GM23338 (cell line): ENCODE measurements around the gene PROZ. TPM values are rescaled to one million over a fixed set of nuclear protein-coding genes. Genes with fewer than 3 reads are reported as not detected.

Experiments used
- CTCF ChIP-seq, 2 experiments: fragments of 200-600 bp in 1 of 2; sonication (generic) in 1 of 2; conservative IDR thresholded peaks; 2 replicates each; pipeline versions ENCODE4 v1.5.1 to v1.6.1; 2016 to 2017; ENCODE audit warnings: antibody characterized with exemption in 2 of 2, low read depth in 2 of 2, mild to moderate bottlenecking in 2 of 2, moderate library complexity in 1 of 2
- EZH2 ChIP-seq: fragments of 200-600 bp; sonication (generic); IDR thresholded peaks from one replicate; pipeline ENCODE4 v1.8.0; 2017; ENCODE audit warnings: antibody characterized with exemption, mild to moderate bottlenecking, low read depth; ENCODE audit not compliant: unreplicated experiment
- EZH2phosphoT487 ChIP-seq: fragments of 200-600 bp; sonication (generic); IDR thresholded peaks from one replicate; pipeline ENCODE4 v1.8.1; 2018; ENCODE audit warnings: antibody characterized with exemption; ENCODE audit not compliant: unreplicated experiment
- JUNB ChIP-seq: IDR thresholded peaks from one replicate; pipeline ENCODE4 v1.6.1; 2016; ENCODE audit warnings: antibody characterized with exemption; ENCODE audit not compliant: unreplicated experiment
- POLR2AphosphoS5 ChIP-seq: IDR thresholded peaks from 2 replicates; pipeline ENCODE4 v1.6.1; 2016; ENCODE audit warnings: antibody characterized with exemption, low read depth
- REST ChIP-seq: IDR thresholded peaks from one replicate; pipeline ENCODE4 v1.6.1; 2018; ENCODE audit warnings: antibody characterized with exemption; ENCODE audit not compliant: unreplicated experiment
- STAT1 ChIP-seq: IDR thresholded peaks from one replicate; pipeline ENCODE4 v1.6.1; 2016; ENCODE audit warnings: antibody characterized with exemption; ENCODE audit not compliant: unreplicated experiment
- ZNF114 ChIP-seq: fragments of 250-450 bp; sonication (Bioruptor Pico); IDR thresholded peaks from 2 replicates; pipeline ENCODE4 v1.5.0; 2020; ENCODE audit warnings: mild to moderate bottlenecking, moderate library complexity
- ZNF331 ChIP-seq: fragments of 250-450 bp; sonication (Bioruptor Pico); IDR thresholded peaks from 2 replicates; pipeline ENCODE4 v1.5.0; 2020; ENCODE audit warnings: low read depth, mild to moderate bottlenecking, moderate library complexity
- ZNF462 ChIP-seq: fragments of 250-450 bp; sonication (Bioruptor Pico); IDR thresholded peaks from 2 replicates; pipeline ENCODE4 v1.5.0; 2020; ENCODE audit warnings: mild to moderate bottlenecking, moderate library complexity
- polyA plus RNA-seq: library from polyadenylated mRNA; unstranded; fragments of >200 nt; fragmentation: Nextera tagmentation; extraction: Ambion mirVana; gene quantifications from 2 replicates; pipeline ENCODE4 v1.2.1, GENCODE V29; 2016
- total RNA-seq: library from RNA; depleted of rRNA; stranded (reverse); fragments of >200 nt; shearing (Covaris generic); gene quantifications from 2 replicates; pipeline ENCODE4 v1.2.3, GENCODE V29; 2014

PROZ gene
- total and polyA plus RNA-seq, 2 experiments from 2014 or later, result 0.53 TPM; not detected in 1

GRCh38 chr13:113141601-113141970 lies 16.9 kb upstream of the PROZ start (continued):
- no peak for TF ChIP-seq ZNF462
- TF ChIP-seq POLR2AphosphoS5, result no peak
- TF ChIP-seq REST, result no peak
- no peak for TF ChIP-seq JUNB
- TF ChIP-seq EZH2phosphoT487, result no peak
- TF ChIP-seq STAT1, result no peak
- TF ChIP-seq ZNF331, result no peak
- no peak for TF ChIP-seq CTCF (conservative IDR thresholded peaks at IDR 0.05; ENCODE audit: low read depth in 2 of 2)
- TF ChIP-seq ZNF114, result no peak
- TF ChIP-seq EZH2, result no peak
